Stimulated activated CD4-positive, alpha-beta T cell treated with anti-CD3 and anti-CD28 coated beads, Interleukin-1b, Interleukin-23, amount 100 ng/mL, for 4 hours (primary cell): ENCODE measurements around the gene ZDHHC11.
"Not testable (repeated sequence)": the region's sequence is repeated elsewhere in the genome, so short reads cannot be mapped to it uniquely, and the experiment has no call there.

Experiments
- DNase-seq, 2 donors: peaks; one replicate each; pipeline ENCODE4 v3.0.0-alpha.2; 2020; ENCODE audit warnings: low read depth in 2 of 2

Gene ZDHHC11

DNA sequence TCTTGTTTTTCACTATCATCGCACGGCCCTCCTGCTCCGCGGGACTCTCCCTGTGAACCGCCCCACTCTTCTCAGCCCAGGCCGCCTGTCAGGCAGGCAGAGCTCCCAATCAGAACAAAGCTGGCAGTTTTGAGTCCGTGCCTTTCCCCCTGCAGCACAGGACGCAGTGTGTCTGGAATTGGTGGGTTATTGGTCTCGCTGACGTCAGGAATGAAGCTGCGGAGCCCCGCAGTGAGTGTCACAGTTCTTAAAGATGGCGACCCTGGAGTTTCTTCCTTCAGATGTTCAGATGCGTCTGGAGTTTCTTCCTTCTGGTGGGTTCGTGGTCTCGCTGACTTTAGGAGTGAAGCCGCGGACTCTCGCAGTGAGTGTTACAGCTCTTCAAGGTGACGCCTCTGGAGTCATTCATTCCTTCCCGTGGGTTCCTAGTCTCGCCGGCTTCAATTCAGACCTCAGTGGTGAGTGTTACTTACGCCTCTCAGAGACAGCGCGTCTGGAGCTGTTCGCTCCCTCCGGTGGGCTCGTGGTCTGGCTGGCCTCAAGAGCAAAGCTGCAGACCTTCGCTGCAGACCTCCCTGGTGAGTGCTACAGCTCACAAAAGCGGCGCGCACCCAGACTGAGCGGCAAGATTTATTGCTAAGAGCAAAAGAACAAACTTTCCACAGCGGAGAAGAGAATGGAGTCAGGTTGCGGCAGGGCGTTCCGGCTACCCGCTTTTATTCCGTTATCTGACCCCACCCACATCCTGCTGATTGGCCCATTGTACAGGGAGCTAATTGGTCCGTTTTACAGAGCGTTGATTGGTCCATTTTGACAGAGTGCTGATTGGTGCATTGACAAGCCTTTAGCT is 73.7 kb downstream of the ZDHHC11 start:
- DNase-seq, result no peak

DNA sequence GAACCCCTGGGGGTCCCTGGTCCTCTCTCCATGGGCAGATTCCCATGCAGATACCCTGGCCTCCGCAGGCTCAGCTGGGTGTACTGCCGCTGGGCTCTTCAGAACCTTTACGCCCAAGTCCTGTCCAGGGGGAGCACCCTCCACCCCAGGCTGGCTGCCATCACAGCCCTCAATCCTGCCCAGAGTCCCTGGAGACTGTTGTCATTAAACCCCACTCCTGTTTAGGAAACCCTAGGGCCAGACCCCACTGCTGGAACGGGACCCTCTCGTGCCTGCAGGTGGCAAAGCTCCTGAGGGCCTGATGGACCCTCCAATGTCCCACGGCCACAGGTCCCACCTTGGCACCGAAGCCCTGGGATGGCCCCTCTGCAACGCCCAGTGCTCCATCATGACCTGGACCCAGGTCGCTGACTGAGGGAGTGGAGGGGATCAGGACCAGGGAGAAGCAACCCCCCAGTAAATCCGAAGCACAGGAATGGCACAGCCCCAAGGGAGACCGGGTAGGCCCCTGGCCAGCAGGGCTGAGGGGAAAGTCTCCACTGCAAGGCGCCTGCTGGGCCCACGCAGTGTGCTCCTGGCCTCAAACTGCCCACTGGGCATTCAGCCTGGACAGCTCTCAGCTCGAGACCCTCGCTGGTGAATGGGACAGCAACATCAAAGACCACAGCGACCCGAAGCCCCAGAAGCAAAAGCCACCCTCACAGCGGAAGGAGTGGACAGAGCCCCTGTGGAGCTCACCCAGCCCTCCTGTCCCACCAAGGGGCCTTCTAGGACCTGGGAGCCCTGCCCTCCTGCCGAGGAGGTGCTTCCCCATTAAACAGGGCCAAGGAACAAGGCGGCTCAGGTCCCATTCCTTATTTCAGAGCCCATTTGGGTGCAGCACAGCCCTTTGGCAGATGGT is 74.6 kb downstream of the ZDHHC11 start:
- DNase-seq, result no peak

DNA sequence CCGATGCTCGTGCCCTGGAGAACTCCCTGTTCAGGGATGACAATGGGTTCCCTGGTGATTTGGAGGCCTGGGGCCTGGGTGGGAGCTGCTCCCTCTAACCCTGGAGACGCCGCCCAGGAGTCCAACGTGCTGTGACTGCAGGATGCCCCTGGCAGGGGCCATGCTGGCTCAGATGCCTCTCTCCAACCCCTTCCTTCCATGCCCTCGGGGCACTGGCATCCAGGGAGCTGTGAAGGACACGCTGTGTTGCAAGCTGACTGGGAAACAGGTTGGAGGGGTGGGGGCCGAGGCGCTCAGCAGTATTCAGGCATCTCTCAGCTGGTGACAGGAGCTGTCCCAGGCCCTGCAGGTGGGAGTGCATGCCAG is 75.2 kb downstream of the ZDHHC11 start:
- not testable (repeated sequence) for DNase-seq

DNA sequence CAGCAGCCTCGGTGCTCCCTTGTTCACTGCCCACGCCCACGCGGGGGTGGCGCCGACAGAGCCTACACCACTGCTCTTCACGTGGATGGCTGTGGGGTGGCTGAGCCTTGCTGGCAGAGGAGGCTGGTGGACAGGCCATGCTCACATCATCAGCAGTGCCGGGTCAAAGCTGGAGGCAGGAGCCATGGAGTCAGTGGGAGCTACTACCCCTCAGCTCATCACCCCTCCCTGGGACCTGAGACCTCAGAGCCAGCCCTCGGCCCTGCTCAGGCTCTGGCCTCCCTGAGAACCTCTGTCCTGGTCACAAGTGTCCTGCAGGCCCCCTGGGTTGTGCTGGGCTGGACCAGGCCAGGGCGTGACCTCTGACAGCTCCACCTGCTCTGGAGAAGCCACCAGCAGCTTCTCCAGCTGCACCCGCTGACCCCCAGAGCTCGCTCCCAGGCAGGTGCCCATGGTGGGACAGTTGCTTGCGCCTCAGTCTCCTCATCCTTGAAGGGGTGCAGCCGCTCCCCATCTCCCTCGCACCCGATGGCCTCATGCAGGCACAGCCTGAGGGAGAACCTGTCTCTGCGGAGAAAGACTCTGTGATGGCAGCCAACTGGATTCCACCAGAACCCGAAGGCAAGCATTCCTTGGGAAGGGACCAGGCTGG is 75.8 kb downstream of the ZDHHC11 start:
- DNase-seq, result not testable (repeated sequence)

DNA sequence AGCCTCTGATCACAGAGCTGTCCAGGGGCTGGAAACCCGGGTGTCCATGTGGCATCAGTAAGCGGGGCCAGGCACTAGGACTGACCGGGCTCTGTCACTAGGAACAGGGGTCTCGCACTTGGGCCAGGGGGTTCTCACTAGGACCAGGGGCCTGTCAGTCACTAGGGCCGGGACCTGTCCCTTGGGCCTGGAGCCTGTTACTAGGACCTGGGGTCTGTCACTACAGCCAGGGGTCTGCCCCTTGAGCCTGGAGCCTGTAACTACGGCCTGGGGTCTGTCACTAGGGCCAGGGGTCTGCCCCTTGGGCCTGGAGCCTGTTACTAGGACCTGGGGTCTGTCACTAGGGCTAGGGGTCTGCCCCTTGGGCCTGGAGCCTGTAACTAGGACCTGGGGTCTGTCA is 76.5 kb downstream of the ZDHHC11 start:
- DNase-seq, result not testable (repeated sequence)

DNA sequence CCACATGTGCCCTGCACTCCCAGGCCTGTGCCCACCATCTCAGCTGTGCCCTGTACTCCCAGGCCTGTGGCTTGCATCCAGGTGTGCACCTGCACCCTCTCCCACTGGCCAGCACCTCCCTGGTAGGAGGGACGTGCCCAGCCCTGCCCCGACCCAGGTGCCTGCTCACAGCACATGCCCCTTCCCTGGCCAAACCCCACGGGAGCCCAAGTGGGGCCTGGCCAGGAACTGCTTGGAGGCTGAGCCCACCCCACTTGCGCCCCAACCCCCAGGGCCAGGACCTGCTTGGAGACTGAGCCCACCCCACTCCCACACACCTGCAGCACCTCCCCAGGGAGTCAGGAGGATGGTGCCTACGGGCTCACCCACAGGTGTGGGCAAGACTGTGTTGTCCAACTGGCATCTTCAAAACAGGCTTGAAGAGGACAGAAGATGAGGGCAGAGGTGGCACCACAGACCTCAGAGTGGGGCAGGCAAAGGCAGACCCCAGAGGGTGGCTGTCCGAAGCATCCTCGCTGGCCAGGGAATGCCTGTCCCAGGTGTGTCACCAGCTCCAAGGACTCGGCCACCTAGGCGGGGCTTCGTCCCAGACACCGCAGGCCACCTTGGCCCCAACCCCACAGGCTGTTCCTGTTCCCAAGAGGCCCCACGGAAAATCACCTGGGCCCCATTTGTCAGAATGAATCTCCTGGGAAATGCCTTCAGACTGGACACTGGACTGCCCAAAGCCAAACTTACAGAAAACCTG is 77.1 kb downstream of the ZDHHC11 start:
- DNase-seq, result no peak

DNA sequence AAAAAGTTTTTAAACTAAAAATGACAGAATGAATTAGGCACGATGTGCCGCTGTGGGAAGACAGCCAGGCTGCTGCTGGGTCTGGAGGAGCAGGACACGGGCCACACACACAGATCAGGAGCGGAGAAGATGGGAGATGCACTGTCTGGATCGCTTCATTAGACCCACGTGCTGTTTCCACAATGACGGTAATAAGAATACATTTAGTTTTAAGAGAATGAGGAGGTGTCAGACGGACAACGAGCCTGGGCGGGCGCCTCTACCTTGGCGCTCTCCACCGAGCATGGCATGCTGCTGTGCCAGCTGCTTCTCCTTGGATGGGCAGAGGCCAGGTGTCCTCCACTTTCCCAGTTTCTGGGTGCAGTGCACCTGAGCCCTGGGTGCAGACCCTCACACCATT is 77.9 kb downstream of the ZDHHC11 start:
- not testable (repeated sequence) for DNase-seq

DNA sequence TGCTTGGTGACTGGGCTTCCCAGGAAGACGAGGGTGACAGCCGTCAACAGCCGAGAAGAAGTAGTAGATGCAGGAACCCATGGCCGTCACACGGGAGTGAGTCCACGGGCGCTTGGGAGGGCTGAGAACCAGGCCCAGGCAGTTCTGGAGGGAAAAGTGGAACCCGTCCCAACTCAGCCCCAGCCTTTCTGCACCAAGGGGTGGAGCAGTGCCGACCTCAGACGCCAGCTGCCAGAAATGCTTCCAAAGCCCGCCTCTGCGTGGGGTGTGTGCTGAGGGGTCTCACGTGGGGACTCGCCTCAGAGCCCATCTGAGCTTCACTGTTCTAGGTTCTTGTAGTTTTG is 78.3 kb downstream of the ZDHHC11 start:
- not testable (repeated sequence) for DNase-seq

DNA sequence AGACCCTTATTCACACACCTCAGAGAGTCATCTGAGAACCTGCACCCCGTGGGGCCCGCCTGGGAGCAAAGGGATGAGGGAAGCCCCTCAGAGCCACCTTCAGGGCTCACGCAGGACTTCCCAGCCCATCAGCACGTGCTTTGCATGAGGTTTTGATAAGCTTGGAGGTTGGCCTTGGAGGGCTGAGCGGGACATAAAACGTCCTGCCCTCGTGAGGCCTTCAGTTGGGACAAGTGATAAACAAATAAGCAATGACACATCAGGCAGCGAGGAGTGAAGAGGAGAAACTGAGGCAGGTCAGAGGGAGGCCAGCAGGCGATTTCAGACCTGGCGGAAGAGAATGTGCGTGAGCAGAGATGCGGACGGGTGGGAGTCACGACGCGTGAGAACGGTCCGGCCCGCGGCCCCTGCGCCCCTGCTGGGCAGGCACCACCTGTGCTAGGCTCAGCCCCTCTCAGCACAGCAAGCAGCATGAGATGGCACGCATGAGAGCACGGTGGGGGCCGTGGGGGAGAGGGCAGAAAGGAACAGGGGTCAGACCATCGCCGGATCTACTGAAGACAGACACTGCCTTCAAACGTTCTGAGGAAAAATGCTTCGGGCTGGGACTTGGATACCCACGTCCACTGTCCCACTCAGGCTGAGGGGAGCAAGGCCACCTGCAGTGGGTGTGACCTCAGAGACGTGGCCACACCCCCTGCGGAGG is 78.8 kb downstream of the ZDHHC11 start:
- DNase-seq, result not testable (repeated sequence)

DNA sequence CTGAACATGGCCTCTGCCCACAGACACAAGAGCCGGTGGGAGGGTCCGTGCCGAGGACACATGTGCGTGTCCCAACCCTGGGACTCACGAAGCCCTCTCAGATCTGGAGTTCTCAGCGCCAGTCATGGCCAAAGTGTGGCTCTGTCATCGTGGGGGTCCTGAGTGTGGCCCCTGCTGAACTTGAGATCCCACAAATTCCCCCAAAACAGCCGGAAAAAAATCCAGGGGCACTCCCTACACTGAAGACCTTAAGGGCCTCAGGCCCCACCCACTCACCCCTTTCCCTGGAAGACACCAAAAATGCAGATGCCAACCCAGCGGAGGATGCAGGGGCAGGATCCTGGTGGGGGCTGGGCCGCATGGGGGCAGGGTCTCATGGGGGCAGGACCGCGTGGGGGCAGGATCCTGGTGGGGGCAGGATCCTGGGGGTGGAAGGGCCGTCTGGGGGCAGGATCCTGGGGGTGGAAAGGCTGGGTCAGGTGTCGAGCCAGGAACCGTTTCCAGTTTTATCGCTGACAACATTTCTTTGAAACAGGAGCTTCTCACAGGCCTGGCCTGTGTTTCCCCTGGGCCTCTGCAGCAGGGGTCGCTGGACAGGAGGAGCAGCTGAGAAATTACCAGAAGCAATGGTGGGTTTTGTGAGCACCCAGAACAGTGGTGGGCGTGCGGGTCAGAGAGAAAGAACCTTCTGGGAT is 79.6 kb downstream of the ZDHHC11 start:
- not testable (repeated sequence) for DNase-seq

DNA sequence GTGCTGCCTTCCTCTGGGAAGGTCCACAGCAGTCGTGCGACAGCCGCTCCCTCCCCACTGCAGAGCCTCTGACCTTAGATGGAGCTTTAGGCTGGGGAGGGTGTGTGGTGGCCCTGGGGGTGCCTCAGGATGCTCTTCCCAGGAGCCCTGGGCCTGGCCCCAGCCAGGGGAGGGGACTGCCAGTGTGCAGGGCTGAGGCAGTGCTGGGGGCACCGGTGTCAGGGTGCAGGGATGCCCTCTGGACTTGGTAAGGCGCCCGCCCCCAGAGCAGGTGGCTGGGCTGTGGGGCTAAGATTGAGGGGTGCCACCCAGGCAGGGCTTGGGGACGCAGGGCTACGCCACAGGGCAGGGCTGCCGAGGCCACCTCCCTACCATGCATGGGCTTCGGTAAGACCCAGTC is 80.2 kb downstream of the ZDHHC11 start:
- DNase-seq, result not testable (repeated sequence)

DNA sequence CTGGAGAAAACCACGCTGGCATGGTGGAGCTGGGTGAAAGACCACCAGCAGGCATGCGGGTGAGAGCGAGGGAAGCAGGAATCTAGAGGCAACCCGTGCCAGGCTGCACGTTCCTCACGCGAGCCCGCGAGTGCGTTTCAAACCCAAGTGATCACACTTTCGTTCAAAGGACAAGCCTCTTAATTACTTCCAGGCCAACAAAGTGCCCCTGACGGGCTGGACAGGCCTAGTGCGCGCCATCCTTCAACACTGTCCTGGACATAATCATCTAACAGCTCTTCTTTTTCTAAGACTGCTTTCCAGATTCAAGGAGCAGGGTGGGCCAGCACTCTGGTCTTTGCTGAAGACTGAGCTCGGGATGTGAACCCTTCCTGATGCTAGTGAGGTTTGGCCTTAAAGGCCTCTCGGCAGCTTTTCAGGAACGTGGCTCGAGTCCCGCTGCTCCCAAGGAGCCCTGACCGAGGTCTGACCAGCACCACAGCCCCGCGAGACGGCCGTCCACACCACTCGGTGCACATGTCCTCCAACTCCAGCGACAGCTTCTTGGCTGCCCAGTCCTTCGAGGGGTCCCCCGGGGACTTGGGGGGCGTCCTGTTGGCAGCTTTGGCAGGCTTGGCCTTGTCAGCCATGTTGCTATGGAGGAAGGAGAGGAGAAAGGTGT is 81.2 kb downstream of the ZDHHC11 start:
- DNase-seq, result not testable (repeated sequence)

DNA sequence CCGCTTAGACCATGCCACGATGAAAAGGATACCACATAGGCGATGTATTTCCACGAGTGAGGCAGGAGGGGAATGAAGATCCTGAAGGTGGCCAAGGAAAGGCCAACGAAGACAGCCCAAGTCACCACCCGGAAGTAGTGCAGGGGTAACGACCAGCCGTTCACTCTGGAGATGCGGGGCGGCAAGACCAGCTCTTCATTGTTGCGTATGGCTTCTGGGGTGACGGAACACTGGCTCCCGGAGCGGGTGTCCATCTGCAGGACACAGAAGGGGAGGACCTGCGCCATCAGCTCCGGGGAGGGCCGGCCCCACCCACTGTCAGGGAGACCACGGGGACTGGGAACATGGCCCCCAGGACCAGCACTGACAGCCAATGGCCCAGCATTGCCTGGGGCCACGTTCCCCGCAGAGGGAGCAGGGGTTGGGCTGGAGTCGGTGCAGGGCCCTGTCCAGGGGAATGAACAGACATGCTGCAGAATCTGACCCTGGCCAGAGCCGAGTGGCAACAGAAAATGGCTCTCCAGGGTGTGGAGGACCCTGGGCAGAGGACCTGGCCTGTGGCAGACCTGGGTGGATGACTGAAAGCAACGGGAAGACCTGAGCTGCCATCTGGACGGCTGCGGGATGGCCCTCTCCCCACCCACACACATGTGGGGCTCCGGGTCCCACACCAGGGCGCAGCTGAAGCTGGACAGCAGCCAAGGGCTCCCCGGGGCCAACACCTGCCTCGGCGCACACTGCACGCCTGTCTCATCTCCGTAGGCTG is 83.9 kb downstream of the ZDHHC11 start:
- no peak for DNase-seq

DNA sequence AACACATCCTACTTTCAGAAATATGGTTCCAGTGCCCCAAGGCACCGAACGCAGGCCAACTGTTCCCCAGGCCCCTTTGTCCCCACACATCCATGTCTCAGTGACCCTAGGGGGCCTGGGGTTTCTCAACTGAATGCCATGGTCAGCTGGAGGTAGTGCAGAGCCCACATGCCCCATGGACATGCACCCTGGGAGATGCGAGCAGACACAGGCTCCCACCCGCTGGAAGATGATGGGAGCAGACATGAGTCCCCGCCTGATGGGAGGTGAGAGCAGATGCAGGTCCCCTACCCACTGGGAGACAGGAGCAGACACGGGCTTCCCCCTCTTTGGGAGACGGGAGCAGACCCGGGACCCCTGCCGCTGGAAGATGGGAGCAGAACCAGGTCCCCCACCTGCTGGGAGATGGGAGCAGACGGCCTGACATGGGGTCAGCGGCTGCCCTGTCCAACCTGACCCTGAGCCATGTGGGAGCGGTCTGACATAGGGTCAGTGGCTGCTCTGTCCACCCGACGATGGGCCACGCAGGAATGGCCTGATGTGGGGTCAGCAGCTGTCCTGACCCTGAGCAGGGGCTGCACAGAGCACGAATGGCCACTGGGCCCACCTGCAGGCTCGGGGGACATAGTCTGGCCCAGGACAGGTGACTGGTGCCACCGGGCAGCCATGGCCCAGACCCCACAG is 84.7 kb downstream of the ZDHHC11 start:
- DNase-seq, result no peak

DNA sequence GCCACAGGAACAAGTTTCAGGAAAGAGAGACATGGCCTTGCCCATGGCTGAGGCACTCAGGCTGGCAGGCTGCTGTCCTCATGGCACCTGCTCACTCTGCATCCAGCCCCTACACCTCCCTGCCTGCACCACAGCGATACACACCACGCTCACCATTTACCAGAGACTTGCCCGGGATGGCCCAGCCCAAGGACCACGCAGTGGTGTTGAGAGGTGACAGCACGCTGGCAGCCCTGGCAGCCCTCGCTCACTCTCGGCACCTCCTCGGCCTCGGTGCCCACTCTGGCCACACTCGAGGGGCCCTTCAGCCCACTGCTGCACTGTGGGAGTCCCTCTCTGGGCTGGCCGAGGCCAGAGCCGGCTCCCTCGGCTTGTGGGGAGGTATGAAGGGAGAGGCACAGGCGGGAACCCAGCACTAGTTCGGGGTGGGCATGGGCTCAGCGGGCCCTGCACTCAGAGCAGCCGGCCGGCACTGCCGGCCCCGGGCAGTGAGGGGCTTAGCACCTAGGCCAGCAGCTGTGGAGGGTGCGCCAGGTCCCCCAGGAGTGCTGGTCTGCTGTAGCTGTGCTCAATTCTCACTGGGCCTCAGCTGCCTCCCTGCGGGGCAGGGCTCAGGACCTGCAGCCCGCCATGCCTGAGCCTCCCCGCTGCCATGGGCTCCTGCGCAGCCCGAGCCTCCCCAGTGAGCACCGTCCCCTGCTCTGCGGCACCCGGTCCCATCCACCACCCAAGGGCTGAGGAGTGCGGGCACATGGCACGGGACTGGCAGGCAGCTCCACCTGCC is 86.6 kb downstream of the ZDHHC11 start:
- no peak for DNase-seq

DNA sequence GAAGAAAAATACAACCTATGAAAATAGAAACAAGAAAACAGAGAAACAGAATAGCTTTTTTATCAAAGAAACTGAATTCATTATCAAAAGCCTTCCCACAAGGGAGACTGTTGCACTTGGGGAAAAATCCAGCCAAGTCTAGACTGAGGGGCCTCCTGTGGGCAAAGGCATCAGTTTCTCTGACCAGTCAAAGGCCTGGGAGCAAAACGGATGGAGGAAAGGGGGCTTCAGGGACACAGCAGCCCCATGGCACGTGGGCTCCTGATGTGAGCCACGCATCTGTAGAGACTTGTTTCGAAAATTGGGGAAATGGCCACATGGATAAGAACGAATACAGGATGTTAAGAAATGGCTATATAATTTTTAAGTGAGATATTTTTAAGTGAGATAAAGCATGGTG is 87.4 kb downstream of the ZDHHC11 start:
- DNase-seq, result no peak

DNA sequence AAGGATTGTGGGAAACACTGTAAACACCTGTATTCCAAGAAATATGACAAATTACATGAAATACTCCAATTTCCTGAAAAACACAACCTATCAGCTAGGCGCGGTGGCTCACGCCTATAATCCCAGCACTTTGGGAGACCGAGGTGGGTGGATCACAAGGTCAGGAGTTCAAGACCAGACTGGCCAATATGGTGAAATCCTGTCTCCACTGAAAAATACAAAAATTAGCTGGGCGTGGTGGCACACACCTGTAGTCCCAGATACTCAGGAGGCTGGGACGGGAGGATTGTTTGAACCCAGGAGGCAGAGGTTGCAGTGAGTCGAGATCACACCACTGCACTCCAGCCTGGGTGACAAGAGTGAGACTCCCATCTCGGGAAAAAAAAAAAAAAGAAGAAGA is 87.8 kb downstream of the ZDHHC11 start:
- not testable (repeated sequence) for DNase-seq
